ENCODE measurements around the gene DRD4. TPM values are rescaled to one million over a fixed set of nuclear protein-coding genes. Genes with fewer than 3 reads are reported as not detected.
"Not testable (repeated sequence)": the region's sequence is repeated elsewhere in the genome, so short reads cannot be mapped to it uniquely, and the experiment has no call there.

DRD4 gene
- total RNA-seq, 1 experiment from 2014 or later: 0.11 TPM

GRCh38 chr11:645536-645935 is 8.5 kb downstream of the DRD4 start:
- POLR2A ChIA-PET (ENCODE audit: unreplicated experiment): no interaction called here
- Histone ChIP-seq H4K20me1 (ENCODE audit: low read length) (no peaks in the 10 kb centered on the region), H3F3A (ENCODE audit: low read length, unreplicated experiment) (no peaks in the 10 kb centered on the region), H3K4me2 (ENCODE audit: low read length) (no peak overlapping the region), H3K4me1 (ENCODE audit: insufficient read depth, low read length) (no peaks in the 10 kb centered on the region), H3K36me3 (ENCODE audit: low read depth, low read length) (no peaks in the 10 kb centered on the region), H3K9me2 (replicated peaks; ENCODE audit: low read length) (no peaks in the 10 kb centered on the region), H3K27ac (ENCODE audit: low read length) (no peak overlapping the region), H2AFZ (ENCODE audit: low read length) (no peak overlapping the region), H3K4me3 (ENCODE audit: low read length) (no peak overlapping the region), H3K9me3 (ENCODE audit: low read length) (no peaks in the 10 kb centered on the region), H3K9ac (ENCODE audit: low read length) (no peak overlapping the region), H3K27me3 (ENCODE audit: low read length) (no peaks in the 10 kb centered on the region), H3K79me2 (ENCODE audit: low read length) (no peaks in the 10 kb centered on the region)
- TF ChIP-seq CTCF (conservative IDR thresholded peaks at IDR 0.05; ENCODE audit: low read depth, low read length) (no peak), EZH2 (IDR thresholded peaks at IDR 0.05; ENCODE audit: low read length, unreplicated experiment) (no peak), EZH2phosphoT487 (IDR thresholded peaks at IDR 0.05; ENCODE audit: borderline replicate concordance, low read length) (no peak)
- intact Hi-C loops (cut with micrococcal nuclease): no loop called here
- no peak for ATAC-seq
- CTCF ChIA-PET: no interaction called here
- no peak for DNase-seq
- BruUV-seq (replicated peaks): no TSS peak

DNA sequence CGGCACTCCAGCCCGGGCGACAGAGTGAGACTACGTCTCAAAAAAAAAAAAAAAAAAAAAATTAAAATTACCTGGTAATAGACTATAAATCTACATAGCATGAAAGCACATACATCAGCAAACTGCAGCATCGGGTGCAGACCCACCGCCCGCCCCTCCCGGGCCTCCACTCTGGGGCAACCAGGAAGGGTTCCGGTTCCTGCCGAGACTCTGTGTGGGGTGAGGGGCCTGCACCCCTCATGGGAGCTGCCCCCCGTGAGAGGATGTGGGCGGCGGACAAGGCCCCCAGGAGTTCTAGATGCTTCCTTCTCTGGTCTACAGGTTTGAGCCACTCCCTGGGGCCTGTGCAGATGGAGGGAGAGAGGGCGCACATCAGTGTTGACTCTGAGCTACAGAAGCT is 9.1 kb downstream of the DRD4 start:
- no peak overlapping the region for H3K9ac ChIP-seq (ENCODE audit: low read length)
- no TSS peak for BruUV-seq (replicated peaks)
- DNase-seq: no peak
- no peaks in the 10 kb centered on the region for H3F3A ChIP-seq (ENCODE audit: low read length, unreplicated experiment)
- H3K79me2 ChIP-seq (ENCODE audit: low read length): no peaks in the 10 kb centered on the region
- H2AFZ ChIP-seq (ENCODE audit: low read length): no peak overlapping the region
- ATAC-seq: no peak
- H3K27ac ChIP-seq (ENCODE audit: low read length): no peak overlapping the region
- ChIA-PET CTCF (no interaction called here), POLR2A (ENCODE audit: unreplicated experiment) (no interaction called here)
- intact Hi-C loops (cut with micrococcal nuclease): no loop called here
- no peaks in the 10 kb centered on the region for H4K20me1 ChIP-seq (ENCODE audit: low read length)
- no peaks in the 10 kb centered on the region for H3K9me2 ChIP-seq (replicated peaks; ENCODE audit: low read length)
- H3K36me3 ChIP-seq (ENCODE audit: low read depth, low read length): no peaks in the 10 kb centered on the region
- H3K9me3 ChIP-seq (ENCODE audit: low read length): no peaks in the 10 kb centered on the region
- TF ChIP-seq EZH2phosphoT487 (IDR thresholded peaks at IDR 0.05; ENCODE audit: borderline replicate concordance, low read length) (no peak), CTCF (conservative IDR thresholded peaks at IDR 0.05; ENCODE audit: low read depth, low read length) (no peak), EZH2 (IDR thresholded peaks at IDR 0.05; ENCODE audit: low read length, unreplicated experiment) (no peak)
- H3K27me3 ChIP-seq (ENCODE audit: low read length): no peaks in the 10 kb centered on the region
- H3K4me3 ChIP-seq (ENCODE audit: low read length): no peak overlapping the region
- no peaks in the 10 kb centered on the region for H3K4me1 ChIP-seq (ENCODE audit: insufficient read depth, low read length)
- no peak overlapping the region for H3K4me2 ChIP-seq (ENCODE audit: low read length)

DNA sequence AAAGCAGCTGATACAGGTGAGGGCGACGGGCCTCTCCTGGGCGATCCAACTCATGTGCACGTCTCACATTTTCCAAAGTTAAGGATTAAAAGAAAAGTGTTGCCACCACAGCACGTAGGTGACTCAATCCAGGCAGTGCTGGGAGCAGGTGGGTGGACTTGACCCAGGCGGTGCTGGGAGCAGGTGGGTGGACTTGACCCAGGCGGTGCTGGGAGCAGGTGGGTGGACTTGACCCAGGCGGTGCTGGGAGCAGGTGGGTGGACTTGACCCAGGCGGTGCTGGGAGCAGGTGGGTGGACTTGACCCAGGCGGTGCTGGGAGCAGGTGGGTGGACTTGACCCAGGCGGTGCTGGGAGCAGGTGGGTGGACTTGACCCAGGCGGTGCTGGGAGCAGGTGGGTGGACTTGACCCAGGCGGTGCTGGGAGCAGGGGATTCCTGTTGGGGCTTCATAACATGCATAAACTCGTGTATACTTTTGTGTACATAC is 10.6 kb downstream of the DRD4 start:
- CTCF ChIA-PET: not testable (repeated sequence)

More for the DNA sequence above, 10.6 kb downstream of the DRD4 start:
- H3K79me2 ChIP-seq (ENCODE audit: low read length); H3K9me2 ChIP-seq (replicated peaks; ENCODE audit: low read length); H3K4me3 ChIP-seq (ENCODE audit: low read length); H3K4me2 ChIP-seq (ENCODE audit: low read length); H3F3A ChIP-seq (ENCODE audit: low read length, unreplicated experiment); H3K36me3 ChIP-seq (ENCODE audit: low read depth, low read length); BruUV-seq (replicated peaks); H3K27me3 ChIP-seq (ENCODE audit: low read length); POLR2A ChIA-PET (ENCODE audit: unreplicated experiment); H3K9ac ChIP-seq (ENCODE audit: low read length); H3K27ac ChIP-seq (ENCODE audit: low read length); intact Hi-C loops (cut with micrococcal nuclease); H3K9me3 ChIP-seq (ENCODE audit: low read length); ATAC-seq; H4K20me1 ChIP-seq (ENCODE audit: low read length); H2AFZ ChIP-seq (ENCODE audit: low read length); DNase-seq; H3K4me1 ChIP-seq (ENCODE audit: insufficient read depth, low read length): not testable (repeated sequence)
